OCI-LY3 (cell line): Measurements from ENCODE around the gene USP17L30.

Source experiments
- EZH2phosphoT487 ChIP-seq: fragments of 200-600 bp; shearing (Covaris generic); IDR thresholded peaks from 2 replicates; pipeline ENCODE4 v1.6.1; 2018; ENCODE audit warnings: antibody characterized with exemption, mixed run types, low read depth
- TF ChIP-seq, protein P1 (sequence below): fragments of 200-600, 300-600 bp; sonication (generic); IDR thresholded peaks from 2 replicates; pipeline ENCODE4 v1.5.1; 2014; ENCODE audit warnings: antibody characterized with exemption, low read length, low read depth

DNA sequence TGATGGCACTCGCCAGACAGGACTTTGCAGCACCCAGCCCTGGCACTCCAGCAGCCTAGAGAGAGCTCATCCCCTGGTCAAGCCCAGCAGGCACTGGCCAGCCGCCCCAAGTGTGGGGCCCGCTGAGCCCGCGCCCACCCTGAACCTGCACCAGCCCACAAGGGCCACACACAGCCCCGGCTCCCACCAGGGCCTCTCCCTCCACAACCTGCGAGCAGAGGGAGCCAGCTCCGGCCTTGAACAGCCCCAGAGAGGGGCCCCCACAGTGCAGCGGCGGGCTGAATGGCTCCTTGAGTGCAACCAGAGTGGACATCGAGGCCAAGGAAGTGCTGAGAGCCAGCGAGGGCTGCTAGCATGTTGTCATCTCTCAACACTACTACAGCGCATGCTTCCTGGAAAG, 46.9 kb downstream of the USP17L30 start:
- TF ChIP-seq, protein P1, sequence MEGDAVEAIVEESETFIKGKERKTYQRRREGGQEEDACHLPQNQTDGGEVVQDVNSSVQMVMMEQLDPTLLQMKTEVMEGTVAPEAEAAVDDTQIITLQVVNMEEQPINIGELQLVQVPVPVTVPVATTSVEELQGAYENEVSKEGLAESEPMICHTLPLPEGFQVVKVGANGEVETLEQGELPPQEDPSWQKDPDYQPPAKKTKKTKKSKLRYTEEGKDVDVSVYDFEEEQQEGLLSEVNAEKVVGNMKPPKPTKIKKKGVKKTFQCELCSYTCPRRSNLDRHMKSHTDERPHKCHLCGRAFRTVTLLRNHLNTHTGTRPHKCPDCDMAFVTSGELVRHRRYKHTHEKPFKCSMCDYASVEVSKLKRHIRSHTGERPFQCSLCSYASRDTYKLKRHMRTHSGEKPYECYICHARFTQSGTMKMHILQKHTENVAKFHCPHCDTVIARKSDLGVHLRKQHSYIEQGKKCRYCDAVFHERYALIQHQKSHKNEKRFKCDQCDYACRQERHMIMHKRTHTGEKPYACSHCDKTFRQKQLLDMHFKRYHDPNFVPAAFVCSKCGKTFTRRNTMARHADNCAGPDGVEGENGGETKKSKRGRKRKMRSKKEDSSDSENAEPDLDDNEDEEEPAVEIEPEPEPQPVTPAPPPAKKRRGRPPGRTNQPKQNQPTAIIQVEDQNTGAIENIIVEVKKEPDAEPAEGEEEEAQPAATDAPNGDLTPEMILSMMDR = no peak
- TF ChIP-seq EZH2phosphoT487 = no peak
